NCI-H2196 treated with DMSO at 0.1 percent for 48 hours (cell line): Measurements from ENCODE around the gene ADRB1.

Experiments
- DNase-seq: peaks from one replicate; lab custom pipeline; 2025; ENCODE audit not compliant: unreplicated experiment; lab: John Stamatoyannopoulos, UW

The ADRB1 gene

GRCh38 chr10:114026189-114027040 lies 17.3 kb upstream of the ADRB1 start:
- no peak for DNase-seq

- no peak for DNase-seq
These were observed 16.6 kb upstream of the ADRB1 start for GRCh38 chr10:114027041-114027394.

DNA sequence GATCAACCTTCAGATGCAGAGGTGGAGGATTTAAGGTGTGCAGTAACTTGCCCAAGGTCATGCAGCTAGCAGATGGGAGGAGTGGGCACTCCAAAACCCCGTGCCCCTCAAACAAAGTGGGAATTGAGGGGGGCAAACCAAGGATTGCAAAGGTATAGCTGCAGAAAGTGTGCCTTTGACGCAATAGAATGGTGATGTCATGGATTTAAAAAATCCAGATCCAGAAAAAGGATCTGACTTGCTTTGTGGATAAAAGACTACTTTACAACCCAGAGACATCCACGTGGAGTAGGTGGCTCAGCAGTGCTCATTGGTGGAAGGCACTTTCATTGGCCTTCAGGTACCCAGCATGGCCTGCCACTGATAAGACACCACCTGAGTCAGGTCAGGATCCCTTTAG lies 15.7 kb upstream of the ADRB1 start:
- no peak for DNase-seq

DNA sequence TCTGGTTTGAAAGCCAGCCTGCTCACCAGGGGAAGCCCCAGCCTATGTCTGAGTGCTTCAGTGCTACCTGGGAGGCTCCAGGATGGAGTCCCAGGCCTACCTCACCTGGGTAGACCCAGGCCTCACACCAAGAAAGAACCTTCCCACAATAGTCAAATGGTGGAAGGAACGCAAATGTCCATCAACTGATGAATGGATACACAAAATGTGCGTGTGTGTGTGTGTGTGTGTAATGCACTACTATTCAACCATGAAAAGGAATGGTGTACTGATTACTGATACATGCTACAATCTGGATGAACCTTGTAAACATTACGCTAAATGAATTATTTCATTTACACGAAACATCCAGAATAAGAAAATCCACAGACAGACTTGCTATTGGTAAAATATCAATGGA lies 15.2 kb upstream of the ADRB1 start:
- no peak for DNase-seq

DNA sequence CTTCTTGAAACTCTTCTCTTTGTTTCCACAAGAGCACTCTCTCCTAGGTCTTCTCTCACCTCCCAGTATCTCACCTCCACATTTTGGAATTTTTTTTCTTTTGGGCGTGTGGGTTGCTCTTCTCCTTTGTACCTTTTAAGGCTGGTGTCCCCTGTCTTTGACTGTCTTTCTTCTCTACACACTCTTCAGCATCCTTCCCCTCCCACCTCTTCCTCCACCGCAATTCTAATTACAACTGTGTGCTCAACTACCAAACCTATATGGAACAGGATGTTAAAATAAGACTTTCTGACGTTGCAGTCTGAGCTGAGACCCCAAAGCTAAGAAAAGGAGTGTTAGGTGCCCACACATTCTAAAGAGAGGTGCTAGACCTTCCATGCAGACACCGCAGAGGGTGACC lies 14.0 kb upstream of the ADRB1 start:
- no peak for DNase-seq

GRCh38 chr10:114030140-114030539 lies 13.5 kb upstream of the ADRB1 start:
- no peak for DNase-seq

DNA sequence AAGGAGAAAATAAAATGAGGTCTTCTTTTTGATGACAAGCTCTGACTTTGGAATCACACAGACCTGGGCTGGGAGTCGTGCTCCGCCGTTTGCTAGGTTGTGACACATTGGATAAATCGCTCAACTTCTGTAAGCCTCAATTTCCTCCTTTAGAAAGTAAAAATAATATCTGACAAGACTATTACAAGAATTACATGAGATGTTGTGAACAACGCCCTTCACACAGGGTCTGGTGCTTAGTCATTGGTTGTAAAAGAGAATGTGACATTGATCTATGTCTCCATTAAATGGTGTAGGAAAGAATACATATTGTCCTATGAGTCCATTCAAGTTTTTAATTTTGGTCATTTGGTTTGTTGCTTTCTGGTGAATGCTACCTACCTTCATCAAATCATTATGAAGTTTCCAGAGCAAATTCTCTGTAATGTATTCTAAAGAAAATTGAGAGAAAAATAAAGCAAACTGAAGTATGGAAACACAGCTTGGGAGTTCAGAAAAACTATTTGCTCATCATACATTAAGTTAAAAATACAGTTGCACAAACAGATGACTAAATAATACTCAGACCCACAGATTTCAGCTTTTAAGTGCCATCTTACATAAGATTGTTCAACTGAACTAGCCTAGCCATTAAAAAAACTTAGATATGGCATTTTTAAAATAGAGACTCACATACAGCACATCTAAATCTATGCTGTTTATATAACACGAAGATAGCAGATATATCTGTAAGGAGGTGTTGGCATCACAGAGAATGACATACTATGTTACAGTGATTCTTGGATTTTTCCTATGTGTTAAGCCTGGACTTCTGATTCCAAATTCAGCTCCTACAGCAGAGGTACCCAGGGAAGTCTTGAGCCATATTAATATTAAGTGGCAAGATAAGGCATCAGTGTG lies 12.3 kb upstream of the ADRB1 start:
- no peak for DNase-seq

- no peak for DNase-seq
These were observed 10.1 kb upstream of the ADRB1 start for GRCh38 chr10:114033566-114033965.

DNA sequence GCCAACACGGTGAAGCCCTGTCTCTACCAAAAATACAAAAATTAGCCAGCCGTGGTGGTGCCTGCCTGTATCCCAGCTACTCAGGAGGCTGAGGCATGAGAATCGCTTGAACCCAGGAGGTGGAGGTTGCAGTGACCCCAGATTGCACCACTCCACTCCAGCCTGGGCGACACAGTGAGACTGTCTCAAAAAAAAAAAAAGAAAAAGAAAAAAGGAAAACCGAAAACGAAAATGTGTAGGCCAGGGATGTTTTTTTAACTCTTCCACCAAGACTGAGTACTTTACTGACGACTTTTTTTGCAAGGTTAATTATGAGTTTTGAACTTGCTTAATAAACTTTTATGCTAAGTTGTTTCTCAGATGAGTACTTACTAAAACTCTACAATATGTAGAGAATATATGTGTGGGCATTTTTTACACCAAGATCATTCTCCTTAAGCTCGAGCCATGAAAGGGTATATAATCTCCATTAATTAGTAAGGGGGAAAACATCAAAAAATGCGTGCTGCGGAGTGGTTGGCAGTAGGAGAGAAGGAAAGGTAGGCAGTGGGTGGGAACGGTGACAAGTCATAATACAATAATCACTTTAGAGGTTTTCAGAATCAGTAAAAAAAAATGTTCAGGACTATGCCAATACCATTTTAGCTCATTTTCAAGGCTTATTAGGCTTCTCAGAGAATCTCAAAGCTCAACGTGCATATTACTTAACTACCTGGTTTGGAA lies 8.6 kb upstream of the ADRB1 start:
- DNase-seq: no peak

DNA sequence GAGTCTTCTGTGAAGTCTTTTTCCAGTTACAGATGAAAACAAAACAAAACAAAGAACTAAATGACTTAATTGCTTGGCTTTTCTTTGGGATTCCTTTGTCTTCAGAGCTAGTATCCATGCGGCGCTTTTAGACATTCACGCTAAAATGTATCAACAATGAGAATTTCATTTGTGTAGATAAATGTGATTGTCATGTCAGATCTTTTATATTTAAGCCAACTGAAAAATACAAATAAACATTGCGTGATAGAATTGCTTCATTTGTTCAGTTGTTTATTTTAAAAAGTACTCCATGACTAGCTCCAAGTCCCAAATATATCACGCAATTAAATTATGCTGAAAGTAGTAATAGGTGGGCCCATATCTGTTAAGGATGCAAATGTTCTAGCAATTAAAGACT lies 7.9 kb upstream of the ADRB1 start:
- no peak for DNase-seq

DNA sequence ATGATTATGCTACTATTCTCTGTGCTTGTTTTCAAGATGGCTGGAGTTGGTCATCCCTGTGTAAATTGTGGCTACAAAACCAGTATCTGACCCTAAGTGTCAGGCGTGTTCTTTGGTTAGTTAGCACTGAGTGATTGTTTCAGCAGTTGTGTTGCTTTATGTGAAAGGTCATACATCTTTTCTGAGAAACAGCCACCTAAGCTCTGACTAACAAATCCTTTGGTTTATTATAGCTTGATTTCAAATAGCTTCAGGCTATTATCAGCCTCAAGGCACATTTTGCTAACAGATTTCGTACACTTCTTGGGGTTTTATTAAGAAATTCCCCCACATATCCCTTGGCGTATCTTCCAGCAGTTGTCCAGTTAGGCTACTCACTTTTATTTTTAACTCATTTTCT lies 4.8 kb upstream of the ADRB1 start:
- no peak for DNase-seq

DNA sequence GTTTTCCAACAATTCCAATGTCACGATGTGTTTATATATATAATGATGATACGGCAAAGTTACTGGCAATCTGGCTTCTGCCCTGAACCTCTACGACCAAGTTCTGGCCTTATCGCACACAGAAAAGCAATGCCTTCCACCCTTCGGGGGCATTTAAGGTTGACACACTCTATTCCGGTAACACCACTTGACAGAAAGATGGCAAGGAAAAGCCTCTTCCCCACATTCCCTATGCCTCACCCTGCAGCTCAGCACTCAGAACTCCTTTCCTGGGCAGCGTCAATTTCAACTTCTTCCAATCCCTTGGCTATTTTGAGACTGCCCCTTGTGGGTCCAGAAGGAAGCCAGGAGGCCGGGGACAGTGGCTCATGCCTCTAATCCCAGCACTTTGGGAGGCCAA lies 2.5 kb upstream of the ADRB1 start:
- DNase-seq: no peak

GRCh38 chr10:114042895-114043531 lies 653 bp upstream of the ADRB1 start:
- no peak for DNase-seq

GRCh38 chr10:114044247-114045135 lies 825 bp downstream of the ADRB1 start:
- no peak for DNase-seq

- no peak for DNase-seq
These were observed 1.7 kb downstream of the ADRB1 start for GRCh38 chr10:114045136-114046086.

- DNase-seq: no peak
These were observed 2.4 kb downstream of the ADRB1 start for GRCh38 chr10:114046087-114046458.

- no peak for DNase-seq
These were observed 4.8 kb downstream of the ADRB1 start for GRCh38 chr10:114048472-114048871.

DNA sequence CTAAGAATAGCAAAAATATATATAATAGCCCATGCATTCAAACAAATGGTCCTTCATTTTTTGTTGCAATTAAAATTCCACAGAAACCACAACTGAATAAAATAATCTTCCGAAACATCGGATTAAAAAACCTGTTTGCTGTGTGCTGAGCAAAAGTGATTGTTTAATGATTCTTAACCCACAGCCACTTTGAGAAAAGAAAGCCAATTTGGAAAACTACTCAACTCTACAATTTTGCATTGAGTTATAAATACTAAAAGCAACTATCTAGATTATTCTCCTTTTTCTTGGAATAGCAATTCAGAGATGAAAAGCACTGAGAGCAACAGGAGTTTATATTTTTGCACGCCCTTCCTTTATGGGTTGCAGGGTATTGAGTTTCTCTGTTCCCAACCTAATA lies 8.0 kb downstream of the ADRB1 start:
- no peak for DNase-seq

DNA sequence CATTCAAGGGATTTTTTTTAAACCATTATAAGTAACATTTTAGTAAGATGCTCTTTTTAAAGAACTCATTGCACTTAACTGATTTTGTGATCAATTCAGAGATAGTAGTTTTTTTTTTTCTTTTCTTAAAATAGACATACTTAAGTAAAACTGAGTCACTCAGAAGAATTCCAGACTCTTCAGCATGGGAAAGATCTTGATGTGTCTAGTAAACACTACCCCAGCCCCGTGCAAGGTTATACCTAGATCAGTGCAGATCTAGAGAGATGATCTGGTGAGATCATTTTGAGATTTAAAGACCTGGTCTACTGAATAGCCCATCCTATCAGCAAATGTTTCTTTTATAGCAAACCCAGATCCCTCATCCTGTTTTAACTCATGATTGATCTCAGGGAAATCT lies 8.6 kb downstream of the ADRB1 start:
- DNase-seq: no peak
